Upper lobe of right lung (tissue), 1 donor: Measurements from ENCODE around the gene ARID3B. TPM values are rescaled to one million over a fixed set of nuclear protein-coding genes. Genes with fewer than 3 reads are reported as not detected.

Experiments used
- ATAC-seq: fragments of 200-7000 bp; cut with Tn5 transposase; one replicate; pipeline ENCODE4 v1.9.1; 2020; ENCODE audit warnings: mild to moderate bottlenecking, moderate library complexity
- DNase-seq: peaks from one replicate; pipeline ENCODE4 v3.0.0-alpha.2; 2020
- H3K27ac ChIP-seq: fragments of 200-600 bp; one replicate; pipeline ENCODE4 v1.8.0; 2022
- H3K27me3 ChIP-seq: fragments of 200-600 bp; one replicate; pipeline ENCODE4 v1.8.0; 2022; ENCODE audit warnings: mild to moderate bottlenecking
- H3K36me3 ChIP-seq: fragments of 200-600 bp; one replicate; pipeline ENCODE4 v1.8.0; 2022
- H3K4me1 ChIP-seq: fragments of 200-600 bp; one replicate; pipeline ENCODE4 v1.8.0; 2022
- H3K4me3 ChIP-seq: fragments of 200-600 bp; one replicate; pipeline ENCODE4 v1.8.0; 2022; ENCODE audit warnings: mild to moderate bottlenecking
- H3K9me3 ChIP-seq: fragments of 200-600 bp; one replicate; pipeline ENCODE4 v1.8.0; 2022
- CTCF ChIP-seq: fragments of 200-600 bp; IDR thresholded peaks from one replicate; pipeline ENCODE4 v1.8.0; 2022; ENCODE audit warnings: antibody characterized with exemption
- intact Hi-C: fragments of 100-400 bp; cut with DNase I; formaldehyde crosslinking; loops from one replicate; pipeline ENCODE4 v1.11.0; 2022
- total RNA-seq: library from RNA; stranded (reverse); fragmentation: NEBNext Ultra II Directional; extraction: Animal tissue kit (Norgen Biotek cat#: 25700); gene quantifications from one replicate; pipeline ENCODE4 v1.2.1, GENCODE V29; 2021
- donor health status: DM: no; HTN: yes; CAD: no; lungs with severe emphysema.

The ARID3B gene
- total RNA-seq, 1 donor from 2014 or later: 10.7 TPM

- intact Hi-C loops: no loop called here
- peaks cover 10% of the 10 kb centered on the region for H3K36me3 ChIP-seq
- no peaks in the 10 kb centered on the region for H3K27me3 ChIP-seq
- no peak for ATAC-seq
- DNase-seq: no peak
- no peaks in the 10 kb centered on the region for H3K9me3 ChIP-seq
- no peak for TF ChIP-seq CTCF
- peaks cover 55% of the 10 kb centered on the region for H3K4me1 ChIP-seq
- H3K27ac ChIP-seq: no peak overlapping the region
- no peak overlapping the region for H3K4me3 ChIP-seq
These were observed 2.6 kb downstream of the ARID3B start for GRCh38 chr15:74543583-74543982.

- Histone ChIP-seq H3K27ac (no peak overlapping the region), H3K36me3 (peaks cover 10% of the 10 kb centered on the region), H3K9me3 (no peaks in the 10 kb centered on the region), H3K27me3 (no peaks in the 10 kb centered on the region), H3K4me3 (no peak overlapping the region), H3K4me1 (peaks cover 52% of the 10 kb centered on the region)
- intact Hi-C loops: no loop called here
- DNase-seq (no peak), ATAC-seq (no peak)
- no peak for TF ChIP-seq CTCF
These were observed 4.1 kb downstream of the ARID3B start for GRCh38 chr15:74545086-74545485.

- no peak for TF ChIP-seq CTCF
- Histone ChIP-seq H3K27me3 (no peaks in the 10 kb centered on the region), H3K4me1 (peaks cover 49% of the 10 kb centered on the region), H3K36me3 (peaks cover 10% of the 10 kb centered on the region), H3K27ac (no peak overlapping the region), H3K9me3 (no peaks in the 10 kb centered on the region), H3K4me3 (no peak overlapping the region)
- intact Hi-C loops: no loop called here
- peak; percentile 90 for ATAC-seq
- DNase-seq: peak; percentile 97
These were observed 5.0 kb downstream of the ARID3B start for GRCh38 chr15:74545776-74546656.

- no peaks in the 10 kb centered on the region for H3K27me3 ChIP-seq
- H3K4me1 ChIP-seq: peaks cover 49% of the 10 kb centered on the region
- no peaks in the 10 kb centered on the region for H3K9me3 ChIP-seq
- ATAC-seq: no peak
- peaks cover 10% of the 10 kb centered on the region for H3K36me3 ChIP-seq
- H3K4me3 ChIP-seq: no peak overlapping the region
- H3K27ac ChIP-seq: no peak overlapping the region
- no peak for DNase-seq
- intact Hi-C loops: no loop called here
- TF ChIP-seq CTCF: no peak
These were observed 6.6 kb downstream of the ARID3B start for GRCh38 chr15:74547616-74548015.

GRCh38 chr15:74548241-74548640, 7.2 kb downstream of the ARID3B start:
- TF ChIP-seq CTCF: no peak
- no peak overlapping the region for H3K4me3 ChIP-seq
- intact Hi-C loops: no loop called here
- H3K27ac ChIP-seq: no peak overlapping the region
- H3K27me3 ChIP-seq: no peaks in the 10 kb centered on the region
- H3K4me1 ChIP-seq: peaks cover 45% of the 10 kb centered on the region
- H3K36me3 ChIP-seq: peaks cover 12% of the 10 kb centered on the region
- ATAC-seq (no peak), DNase-seq (no peak)
- H3K9me3 ChIP-seq: no peaks in the 10 kb centered on the region
